ENCODE data around the gene VPS13D.

VPS13D gene

GRCh38 chr1:12443151-12443550 lies 213.3 kb downstream of the VPS13D start:
- Histone ChIP-seq H3K36me3 (replicated peaks) (no peaks in the 10 kb centered on the region), H3K4me1 (peaks cover 14% of the 10 kb centered on the region), H3K27me3 (ENCODE audit: low read depth) (no peaks in the 10 kb centered on the region), H3K9me3 (no peaks in the 10 kb centered on the region), H3K4me3 (no peak overlapping the region)
- in situ Hi-C loops (cut with MboI; ENCODE audit: low sequenced_read_pairs), result no loop called here
- DNase-seq (ENCODE audit: low spot score in 2 of 2), result no peak

GRCh38 chr1:12444329-12444841 lies 214.6 kb downstream of the VPS13D start:
- H3K4me1 ChIP-seq, result peaks cover 26% of the 10 kb centered on the region
- in situ Hi-C loops (cut with MboI; ENCODE audit: low sequenced_read_pairs), result no loop called here
- H3K36me3 ChIP-seq (replicated peaks), result no peaks in the 10 kb centered on the region
- H3K27me3 ChIP-seq (ENCODE audit: low read depth), result no peaks in the 10 kb centered on the region
- no peak for DNase-seq (ENCODE audit: low spot score in 2 of 2)
- H3K4me3 ChIP-seq, result no peak overlapping the region
- H3K9me3 ChIP-seq, result no peaks in the 10 kb centered on the region

DNA sequence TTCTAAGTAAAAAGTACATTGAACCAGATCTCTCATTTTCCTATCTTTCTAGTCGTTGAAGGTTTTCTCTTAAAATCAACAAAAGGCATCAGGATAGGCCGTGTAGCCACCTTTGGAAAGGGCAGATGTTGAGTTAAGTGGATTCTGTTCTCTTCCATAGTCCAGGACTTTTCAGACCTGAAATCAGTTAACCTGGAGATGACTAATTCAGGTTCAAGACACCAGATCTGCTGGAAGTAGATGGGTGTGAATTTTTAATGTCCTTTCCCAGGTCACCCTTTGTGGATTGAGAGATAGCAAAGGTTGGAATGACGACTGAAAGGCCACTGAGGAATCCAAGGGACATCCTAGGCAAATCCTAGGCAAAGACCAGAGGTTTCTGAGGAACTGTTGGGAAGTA lies 215.4 kb downstream of the VPS13D start:
- in situ Hi-C loops (cut with MboI; ENCODE audit: low sequenced_read_pairs), result no loop called here
- DNase-seq (ENCODE audit: low spot score in 2 of 2), result no peak
- no peak overlapping the region for H3K4me3 ChIP-seq
- H3K36me3 ChIP-seq (replicated peaks), result no peaks in the 10 kb centered on the region
- H3K27me3 ChIP-seq (ENCODE audit: low read depth), result no peaks in the 10 kb centered on the region
- peaks cover 29% of the 10 kb centered on the region for H3K4me1 ChIP-seq
- H3K9me3 ChIP-seq, result no peaks in the 10 kb centered on the region

DNA sequence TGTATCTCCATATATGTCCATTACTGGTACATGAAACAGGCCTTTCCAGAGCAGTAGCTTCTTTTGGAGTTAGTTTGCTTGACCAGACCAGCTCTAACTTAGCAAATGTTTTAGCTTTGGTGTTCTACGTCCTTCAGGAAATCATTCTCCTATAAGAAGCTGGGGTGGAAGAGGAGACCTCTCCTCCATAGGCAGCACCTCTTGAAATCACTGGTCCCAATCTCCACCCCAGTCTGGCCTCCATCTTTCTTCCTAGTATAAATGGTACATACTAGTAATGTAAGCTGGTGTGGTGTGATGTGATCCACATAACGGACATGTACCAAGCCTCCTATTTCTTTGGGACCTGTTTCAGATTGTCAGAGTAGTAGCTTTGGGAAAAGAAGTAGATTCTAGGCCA lies 216.8 kb downstream of the VPS13D start:
- no peaks in the 10 kb centered on the region for H3K9me3 ChIP-seq
- in situ Hi-C loops (cut with MboI; ENCODE audit: low sequenced_read_pairs), result no loop called here
- DNase-seq (ENCODE audit: low spot score in 2 of 2), result no peak

GRCh38 chr1:12447307-12447706 lies 217.5 kb downstream of the VPS13D start:
- no peaks in the 10 kb centered on the region for H3K27me3 ChIP-seq (ENCODE audit: low read depth)
- no peaks in the 10 kb centered on the region for H3K36me3 ChIP-seq (replicated peaks)
- H3K4me3 ChIP-seq, result no peak overlapping the region
- peaks cover 29% of the 10 kb centered on the region for H3K4me1 ChIP-seq
- in situ Hi-C loops (cut with MboI; ENCODE audit: low sequenced_read_pairs), result no loop called here
- DNase-seq (ENCODE audit: low spot score in 2 of 2), result no peak
- no peaks in the 10 kb centered on the region for H3K9me3 ChIP-seq

More for the DNA sequence above, 216.8 kb downstream of the VPS13D start:
- Histone ChIP-seq H3K27me3 (ENCODE audit: low read depth) (no peaks in the 10 kb centered on the region), H3K4me1 (peaks cover 29% of the 10 kb centered on the region), H3K4me3 (no peak overlapping the region), H3K36me3 (replicated peaks) (no peaks in the 10 kb centered on the region)

GRCh38 chr1:12447849-12448312 lies 218.1 kb downstream of the VPS13D start:
- Histone ChIP-seq H3K4me1 (peaks cover 29% of the 10 kb centered on the region), H3K9me3 (no peaks in the 10 kb centered on the region), H3K4me3 (no peak overlapping the region), H3K27me3 (ENCODE audit: low read depth) (no peaks in the 10 kb centered on the region), H3K36me3 (replicated peaks) (no peaks in the 10 kb centered on the region)
- DNase-seq (ENCODE audit: low spot score in 2 of 2), result peak in 1 of 2 experiments; percentile 29
- in situ Hi-C loops (cut with MboI; ENCODE audit: low sequenced_read_pairs), result no loop called here

GRCh38 chr1:12448746-12449177 lies 218.9 kb downstream of the VPS13D start:
- DNase-seq (ENCODE audit: low spot score in 2 of 2), result no peak
- Histone ChIP-seq H3K4me1 (peaks cover 36% of the 10 kb centered on the region), H3K4me3 (no peak overlapping the region), H3K9me3 (no peaks in the 10 kb centered on the region), H3K36me3 (replicated peaks) (no peaks in the 10 kb centered on the region), H3K27me3 (ENCODE audit: low read depth) (no peaks in the 10 kb centered on the region)
- in situ Hi-C loops (cut with MboI; ENCODE audit: low sequenced_read_pairs), result no loop called here

DNA sequence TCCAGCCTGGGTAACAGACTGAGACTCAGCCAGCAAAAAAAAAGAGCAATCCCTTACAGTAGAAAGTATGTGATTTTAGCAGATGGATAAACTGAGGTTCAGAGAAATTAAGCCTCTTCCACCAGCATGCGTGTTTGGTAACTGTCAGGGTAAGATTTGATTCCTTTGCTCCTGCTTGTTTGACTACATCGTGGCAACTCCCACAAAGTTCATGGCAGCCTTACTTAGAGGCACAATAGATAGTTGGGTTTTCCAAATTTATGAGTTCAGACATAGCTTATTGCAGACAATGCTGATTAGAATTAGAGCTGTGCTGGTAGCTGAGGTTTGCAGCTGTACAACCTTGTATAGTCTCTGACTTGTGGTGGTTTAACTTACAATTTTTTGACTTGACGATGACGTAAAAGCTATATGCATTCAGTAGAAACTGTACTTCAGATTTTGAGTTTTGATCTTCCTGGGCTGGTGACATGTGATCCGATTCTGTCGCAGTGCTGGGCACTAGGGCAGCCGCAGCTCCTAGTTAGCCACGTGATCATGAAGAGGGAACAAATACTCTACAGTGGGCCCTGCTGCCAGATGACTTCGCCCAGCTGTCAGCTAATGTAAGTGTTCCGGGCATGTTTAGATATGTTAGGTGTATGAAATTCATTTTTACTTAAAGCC lies 220.4 kb downstream of the VPS13D start:
- no peaks in the 10 kb centered on the region for H3K36me3 ChIP-seq (replicated peaks)
- no peaks in the 10 kb centered on the region for H3K27me3 ChIP-seq (ENCODE audit: low read depth)
- in situ Hi-C loops (cut with MboI; ENCODE audit: low sequenced_read_pairs), result no loop called here
- H3K9me3 ChIP-seq, result no peaks in the 10 kb centered on the region
- DNase-seq (ENCODE audit: low spot score in 2 of 2), result no peak
- peaks cover 48% of the 10 kb centered on the region for H3K4me1 ChIP-seq
- H3K4me3 ChIP-seq, result no peak overlapping the region

- in situ Hi-C loops (cut with MboI; ENCODE audit: low sequenced_read_pairs), result no loop called here
- H3K27me3 ChIP-seq (ENCODE audit: low read depth), result no peaks in the 10 kb centered on the region
- H3K9me3 ChIP-seq, result no peaks in the 10 kb centered on the region
- no peaks in the 10 kb centered on the region for H3K36me3 ChIP-seq (replicated peaks)
- no peak for DNase-seq (ENCODE audit: low spot score in 2 of 2)
- no peak overlapping the region for H3K4me3 ChIP-seq
- H3K4me1 ChIP-seq, result peaks cover 48% of the 10 kb centered on the region
These were observed 221.1 kb downstream of the VPS13D start for GRCh38 chr1:12450756-12451559.

DNA sequence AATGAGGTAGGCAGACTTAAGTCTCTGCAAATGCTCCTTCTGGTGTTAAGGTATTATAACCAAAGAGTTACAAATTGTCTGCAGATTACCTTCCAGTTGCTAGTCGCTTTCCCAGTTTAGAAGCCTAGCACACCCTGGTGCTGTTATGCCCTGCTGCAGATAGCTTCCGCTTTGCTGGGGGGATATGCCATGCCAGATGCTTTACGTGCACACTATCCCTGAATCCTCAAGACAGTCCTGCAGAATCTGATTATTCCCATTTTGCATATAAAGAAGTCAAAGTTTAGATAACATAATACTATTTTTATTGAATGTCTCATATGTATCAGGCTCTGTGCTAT lies 221.7 kb downstream of the VPS13D start:
- DNase-seq (ENCODE audit: low spot score in 2 of 2), result no peak
- peaks cover 48% of the 10 kb centered on the region for H3K4me1 ChIP-seq
- no peaks in the 10 kb centered on the region for H3K36me3 ChIP-seq (replicated peaks)
- H3K27me3 ChIP-seq (ENCODE audit: low read depth), result no peaks in the 10 kb centered on the region
- H3K4me3 ChIP-seq, result no peak overlapping the region
- in situ Hi-C loops (cut with MboI; ENCODE audit: low sequenced_read_pairs), result no loop called here
- no peaks in the 10 kb centered on the region for H3K9me3 ChIP-seq

DNA sequence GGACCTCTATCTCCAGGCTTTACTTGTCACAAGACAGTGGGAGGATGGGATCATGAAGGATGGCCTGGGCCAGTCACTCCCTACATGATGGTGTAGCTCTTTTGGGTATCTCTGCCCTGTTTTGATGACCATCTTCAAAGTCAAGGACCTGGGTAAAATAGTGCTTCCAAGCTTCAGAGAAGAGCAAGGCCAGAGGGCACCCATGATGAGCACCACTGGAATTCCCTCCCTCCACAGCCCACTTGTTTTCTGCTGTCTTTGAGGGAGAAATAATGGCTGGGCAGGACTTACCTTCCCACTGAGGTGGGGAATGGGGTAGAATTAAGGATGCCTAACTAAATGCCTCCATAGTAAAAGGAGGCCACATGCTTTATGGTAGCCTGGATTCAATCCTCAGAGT lies 222.4 kb downstream of the VPS13D start:
- H3K4me1 ChIP-seq, result peaks cover 42% of the 10 kb centered on the region
- no peaks in the 10 kb centered on the region for H3K27me3 ChIP-seq (ENCODE audit: low read depth)
- no peak for DNase-seq (ENCODE audit: low spot score in 2 of 2)
- H3K9me3 ChIP-seq, result no peaks in the 10 kb centered on the region
- in situ Hi-C loops (cut with MboI; ENCODE audit: low sequenced_read_pairs), result no loop called here
- no peak overlapping the region for H3K4me3 ChIP-seq
- no peaks in the 10 kb centered on the region for H3K36me3 ChIP-seq (replicated peaks)

GRCh38 chr1:12453400-12454343 lies 223.8 kb downstream of the VPS13D start:
- Histone ChIP-seq H3K9me3 (no peaks in the 10 kb centered on the region), H3K27me3 (ENCODE audit: low read depth) (no peaks in the 10 kb centered on the region), H3K4me1 (peaks cover 29% of the 10 kb centered on the region), H3K36me3 (replicated peaks) (no peaks in the 10 kb centered on the region), H3K4me3 (no peak overlapping the region)
- peak; percentile 45 to 61 for DNase-seq (ENCODE audit: low spot score in 2 of 2)
- in situ Hi-C loops (cut with MboI; ENCODE audit: low sequenced_read_pairs), result no loop called here
